Muscle of arm (tissue), 12 donors: ENCODE results near the gene ADAMTS12. TPM values are rescaled to one million over a fixed set of nuclear protein-coding genes. Genes with fewer than 3 reads are reported as not detected.

Source experiments
- DNase-seq: peaks from one replicate; pipeline ENCODE4 v3.0.0-alpha.2; 2013
- polyA plus RNA-seq, 12 donors: library from polyadenylated mRNA; unstranded; fragments of 120-200 nt; gene quantifications; one replicate each; pipeline ENCODE4 v1.2.1, GENCODE V29; 2013; ENCODE audit not compliant: insufficient read length in 12 of 12

ADAMTS12 gene
- polyA plus RNA-seq, 12 donors, result 18.2 to 33.9 (median 23.0) TPM; not detected in 1

DNA sequence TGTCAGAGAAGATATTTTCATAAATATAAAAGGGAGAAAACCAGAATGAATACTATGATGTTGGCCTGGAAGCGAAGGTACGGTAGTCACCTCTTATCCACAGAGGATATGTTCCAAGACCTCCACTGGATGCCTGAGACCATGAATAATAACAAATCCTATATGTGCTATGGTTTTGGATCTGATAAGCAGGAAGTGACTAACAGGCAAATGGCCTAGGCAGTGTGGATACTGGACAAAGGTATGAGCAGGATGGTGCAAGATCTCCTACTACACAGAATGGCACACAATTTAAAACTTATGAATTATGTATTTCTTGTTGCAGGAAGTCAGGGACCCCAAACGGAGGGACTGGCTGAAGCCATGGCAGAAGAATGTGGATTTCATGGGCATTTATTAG lies 48.2 kb downstream of the ADAMTS12 start:
- no peak for DNase-seq

- no peak for DNase-seq
These were observed 49.3 kb downstream of the ADAMTS12 start for GRCh38 chr5:33842456-33842855.

DNA sequence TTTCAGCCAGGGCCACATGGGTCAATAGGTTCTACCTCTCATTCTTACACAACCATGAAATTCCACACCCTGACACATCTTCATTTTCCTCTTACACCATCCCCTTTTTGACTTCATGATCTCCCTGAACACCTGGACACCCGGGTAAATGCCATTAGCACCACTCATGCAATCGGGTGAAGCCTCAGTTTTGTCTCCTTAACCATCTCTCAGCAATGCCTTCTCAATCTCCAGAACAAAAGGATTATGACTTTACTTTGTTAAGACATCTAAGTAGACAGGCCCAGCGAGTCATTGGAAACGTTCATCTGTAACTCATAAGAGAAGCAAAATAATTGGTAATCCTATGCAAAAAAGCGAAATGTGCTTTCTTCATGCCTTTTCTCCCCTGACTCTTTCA lies 49.9 kb downstream of the ADAMTS12 start:
- no peak for DNase-seq

GRCh38 chr5:33840927-33841547 lies 50.8 kb downstream of the ADAMTS12 start:
- DNase-seq, result no peak

- no peak for DNase-seq
These were observed 54.5 kb downstream of the ADAMTS12 start for GRCh38 chr5:33837301-33837700.

GRCh38 chr5:33834334-33834733 lies 57.5 kb downstream of the ADAMTS12 start:
- no peak for DNase-seq

DNA sequence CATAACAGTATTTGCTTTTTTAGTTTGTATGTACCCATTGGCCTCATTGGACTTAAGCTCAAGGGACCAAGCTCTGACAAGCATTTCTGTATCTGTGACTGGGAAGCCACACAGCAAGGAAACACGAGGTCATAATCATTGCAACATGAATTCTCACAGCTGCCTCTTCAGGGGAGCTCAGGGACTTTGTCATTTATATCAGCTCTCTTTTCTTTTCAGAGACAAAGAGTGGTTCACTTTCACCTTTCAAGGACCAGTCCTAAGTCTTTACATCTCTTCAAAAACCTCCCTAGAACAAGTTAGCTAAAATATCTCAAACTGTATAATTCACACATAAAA lies 58.6 kb downstream of the ADAMTS12 start:
- no peak for DNase-seq

DNA sequence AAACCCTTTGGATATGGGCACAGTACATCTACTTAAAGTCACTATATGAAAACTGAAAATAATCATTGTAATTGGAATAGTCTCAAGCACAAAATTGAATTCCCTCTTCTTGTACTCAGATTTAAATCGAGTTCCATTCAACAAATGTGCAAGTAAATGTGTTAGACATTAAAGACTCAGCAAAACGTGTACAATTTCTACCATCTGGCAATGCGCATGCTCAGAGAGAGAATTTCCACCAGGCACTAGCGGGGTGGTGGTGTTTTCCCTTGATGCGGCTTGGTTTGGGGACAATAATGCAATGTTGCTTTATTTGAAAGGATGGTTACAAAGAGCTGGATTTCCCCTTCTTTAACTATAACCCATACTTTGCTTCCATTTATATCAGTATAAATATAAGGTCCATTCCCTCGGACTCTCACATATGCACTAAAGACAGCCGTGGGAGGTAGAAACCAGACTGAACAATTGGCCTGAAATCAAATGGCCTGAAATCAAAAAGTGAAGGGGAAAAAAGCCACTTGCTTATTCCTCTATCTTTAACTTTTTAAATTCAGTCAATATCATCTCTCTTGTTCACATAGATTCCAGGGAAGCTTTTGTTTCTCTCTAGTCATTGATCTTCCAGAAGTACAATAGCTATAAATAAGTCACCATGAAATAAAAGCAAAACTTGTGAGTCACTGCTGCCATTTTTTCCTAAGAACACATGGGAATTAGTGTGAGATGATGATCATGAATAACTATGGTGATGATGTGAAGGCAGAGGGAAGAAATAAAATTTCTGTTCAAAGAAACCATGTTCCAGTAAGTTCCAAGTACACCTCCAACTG lies 59.2 kb downstream of the ADAMTS12 start:
- no peak for DNase-seq

- DNase-seq, result no peak
These were observed 60.7 kb downstream of the ADAMTS12 start for GRCh38 chr5:33831041-33831440.

DNA sequence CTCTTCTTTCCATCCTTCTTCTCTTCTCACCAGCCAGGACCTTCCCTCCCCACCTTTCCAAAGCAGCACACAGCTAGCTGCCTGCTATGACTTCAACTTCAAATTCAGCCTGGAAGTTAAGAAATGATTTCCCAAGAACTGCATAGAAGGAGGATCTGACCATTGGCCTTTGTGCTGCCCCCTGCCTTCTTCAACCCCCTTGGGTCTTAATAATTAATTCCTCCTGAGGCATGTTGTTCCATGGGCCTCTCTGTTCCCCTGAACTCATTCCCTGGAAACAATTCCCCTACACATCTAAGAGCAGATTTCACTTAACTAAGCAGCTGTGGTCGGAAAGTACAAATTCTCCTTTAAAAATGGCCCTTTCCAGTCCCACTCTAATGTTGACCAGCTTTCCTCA lies 62.4 kb downstream of the ADAMTS12 start:
- no peak for DNase-seq

DNA sequence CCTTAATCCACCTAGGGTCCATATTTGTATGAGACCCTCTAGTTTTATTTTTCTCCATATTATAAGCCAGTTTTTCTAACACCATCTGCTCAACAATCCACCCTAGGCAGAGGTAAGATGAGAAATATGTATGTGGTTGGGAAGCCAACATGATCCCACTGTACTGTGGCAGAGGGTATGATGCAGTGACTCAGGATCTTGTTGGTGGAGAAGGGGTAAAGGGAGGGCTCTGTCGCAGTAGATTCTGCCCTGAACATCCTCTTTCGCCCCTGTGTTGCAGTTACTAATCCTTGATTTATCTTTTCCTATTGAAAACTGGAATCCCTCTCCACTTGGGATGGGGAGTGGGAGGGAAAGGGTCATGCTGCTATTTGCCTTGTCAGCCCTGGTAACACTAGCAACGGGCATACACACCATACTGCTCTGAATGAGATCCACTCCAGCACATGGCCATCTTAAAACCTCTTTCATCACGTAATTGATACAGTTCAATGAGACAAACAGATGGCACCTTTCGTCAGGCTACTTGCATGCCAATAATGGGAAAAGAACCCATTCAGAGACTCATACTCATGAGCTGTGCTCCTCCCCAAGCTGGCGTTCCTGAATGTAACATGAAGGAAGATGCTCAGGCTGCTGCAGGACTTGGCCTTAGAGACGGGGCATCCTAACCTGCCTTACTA lies 63.0 kb downstream of the ADAMTS12 start:
- DNase-seq, result no peak

GRCh38 chr5:33827885-33828284 lies 63.9 kb downstream of the ADAMTS12 start:
- no peak for DNase-seq

GRCh38 chr5:33827018-33827707 lies 64.6 kb downstream of the ADAMTS12 start:
- no peak for DNase-seq

DNA sequence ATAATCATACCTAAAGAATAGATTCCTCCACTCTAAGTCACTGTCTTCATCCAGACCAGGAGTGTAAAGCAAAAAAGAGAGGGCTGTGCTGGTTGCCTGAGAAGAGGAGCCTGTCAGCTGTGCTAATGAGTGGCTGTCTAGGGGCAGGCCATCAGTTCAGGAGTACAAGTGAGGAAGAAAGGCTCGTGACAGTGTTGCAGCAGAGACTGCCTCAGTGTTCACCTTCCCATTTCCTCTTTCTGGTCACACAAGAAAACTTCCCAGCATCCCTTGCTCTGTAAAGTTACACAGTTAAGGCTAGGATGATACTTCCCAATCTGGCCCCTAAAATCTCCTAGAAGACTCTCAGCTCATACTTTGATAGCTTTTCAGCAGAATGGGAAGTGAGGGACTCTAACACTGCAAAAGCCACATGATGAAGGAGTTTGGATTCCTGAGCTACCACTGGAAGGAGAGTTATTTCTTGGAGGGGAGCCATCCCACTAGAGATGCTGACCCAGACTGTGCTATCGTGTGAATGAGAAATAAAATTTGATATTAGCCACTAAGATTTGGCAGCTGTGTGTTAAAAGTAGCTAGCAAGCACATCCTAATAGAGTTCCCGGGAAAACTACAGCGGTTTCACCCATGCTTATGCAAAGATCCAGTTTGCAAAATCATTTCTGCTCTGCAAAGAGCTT lies 67.1 kb downstream of the ADAMTS12 start:
- no peak for DNase-seq

DNA sequence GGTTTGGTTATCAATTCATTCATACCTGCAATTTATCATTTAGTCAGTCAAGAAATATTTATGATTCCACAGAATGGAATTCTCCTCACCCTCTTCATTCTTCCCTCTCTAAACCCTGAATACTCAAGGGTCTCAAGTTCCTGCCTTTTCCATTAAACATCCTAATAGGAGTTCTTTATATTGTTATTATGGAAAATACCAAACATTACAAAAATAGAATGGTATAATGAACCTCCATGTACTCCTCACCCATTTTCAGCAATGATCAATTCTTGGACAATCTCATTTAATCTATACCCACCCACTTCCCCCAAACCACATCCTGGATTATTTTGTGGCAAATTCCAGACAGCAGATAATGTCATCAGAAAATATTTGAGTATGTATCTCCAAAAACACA lies 74.5 kb downstream of the ADAMTS12 start:
- DNase-seq, result no peak

GRCh38 chr5:33816791-33817190 lies 75.0 kb downstream of the ADAMTS12 start:
- no peak for DNase-seq

DNA sequence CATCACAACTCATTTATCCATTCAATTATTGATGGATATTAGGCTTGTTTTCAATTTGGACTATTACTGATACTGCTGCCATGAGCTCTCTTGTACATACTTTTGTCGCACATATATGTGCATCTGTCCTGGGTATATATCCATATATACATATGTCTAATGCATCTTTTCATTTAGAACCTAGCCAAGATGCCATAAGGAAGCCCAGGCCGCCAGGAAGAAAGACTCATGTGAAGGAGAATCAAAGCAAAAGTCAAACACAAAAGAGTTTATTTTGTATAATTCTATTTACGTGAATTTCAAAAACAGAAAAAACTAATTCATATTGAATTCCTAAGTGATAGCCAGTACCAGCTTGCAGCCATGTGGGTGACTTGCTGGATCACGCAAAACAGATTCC lies 79.0 kb downstream of the ADAMTS12 start:
- DNase-seq, result no peak

- DNase-seq, result peak; percentile 40
These were observed 81.2 kb downstream of the ADAMTS12 start for GRCh38 chr5:33810491-33811120.

GRCh38 chr5:33809936-33810335 lies 81.9 kb downstream of the ADAMTS12 start:
- no peak for DNase-seq

DNA sequence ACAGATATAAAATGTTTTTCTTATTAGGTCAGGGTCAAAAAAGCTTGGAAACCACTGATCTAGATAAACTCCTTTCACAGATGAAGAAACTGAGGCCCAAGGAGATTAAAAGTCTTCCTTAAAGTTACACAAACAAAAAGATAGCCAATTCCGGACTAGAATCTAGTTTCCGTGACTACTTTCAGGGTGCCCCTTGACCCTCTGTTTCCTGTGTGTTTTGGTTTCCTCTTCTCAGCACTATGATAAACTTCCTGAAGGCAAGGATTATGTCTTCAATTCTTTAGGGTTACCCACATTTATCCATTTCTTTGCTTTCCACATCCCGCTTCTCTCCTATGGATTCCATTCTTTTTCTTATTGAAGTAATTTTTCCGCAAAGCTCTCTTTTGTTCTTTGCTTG lies 83.1 kb downstream of the ADAMTS12 start:
- DNase-seq, result no peak

DNA sequence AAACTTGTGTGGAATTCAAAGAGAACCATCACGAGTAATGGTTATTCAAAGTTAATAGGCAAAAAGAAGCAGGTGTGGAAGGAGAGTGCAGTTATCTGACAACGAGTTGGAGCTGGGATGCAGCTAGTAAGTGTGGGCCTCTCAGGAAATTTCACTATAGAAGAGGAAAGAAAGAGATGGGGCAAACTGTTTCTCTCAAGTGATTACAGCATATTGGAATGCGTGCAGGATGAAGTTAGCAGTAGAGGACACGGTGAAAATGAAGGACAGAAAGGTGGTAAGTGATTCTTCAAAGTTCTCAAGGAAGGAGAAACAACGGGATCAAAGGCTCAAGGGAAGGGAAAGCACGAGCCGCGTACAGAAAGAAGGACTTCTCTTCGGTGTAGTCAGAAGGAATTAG lies 84.0 kb downstream of the ADAMTS12 start:
- DNase-seq, result no peak
